ENCODE data around the gene SLFN14. TPM values are rescaled to one million over a fixed set of nuclear protein-coding genes. Genes with fewer than 3 reads are reported as not detected.
A peak's percentile ranks its signal among the peaks of the same experiment; 100 is the strongest.
"Not testable (repeated sequence)": the region's sequence is repeated elsewhere in the genome, so short reads cannot be mapped to it uniquely, and the experiment has no call there.

Gene SLFN14
- total RNA-seq, 1 donor from 2014 or later = 0.59 TPM

DNA sequence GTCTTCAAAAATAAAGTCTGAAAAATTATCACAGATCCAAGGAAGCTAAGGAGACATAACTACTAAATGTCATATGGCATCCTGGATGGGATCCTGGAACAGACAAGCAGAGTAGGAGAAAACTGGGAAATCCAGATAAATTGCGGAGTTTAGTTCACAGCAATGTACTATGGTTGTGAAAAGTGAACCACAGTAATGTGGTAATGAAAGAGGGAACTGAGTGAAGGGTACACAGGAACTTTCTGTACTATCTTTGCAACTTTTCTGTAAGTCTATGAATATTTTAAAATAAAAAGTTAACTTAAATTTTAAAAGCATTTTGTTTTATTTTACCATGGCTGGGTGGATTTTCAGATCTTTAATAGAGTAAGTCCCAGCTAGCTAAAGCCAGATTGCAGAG, 39.5 kb downstream of the SLFN14 start:
- Histone ChIP-seq H3K9me3 (no peaks in the 10 kb centered on the region), H3K27ac (peak overlapping the region; percentile 41), H3K27me3 (ENCODE audit: low read depth) (no peaks in the 10 kb centered on the region), H3K36me3 (no peaks in the 10 kb centered on the region), H3K4me1 (peaks cover 12% of the 10 kb centered on the region), H3K4me3 (peak overlapping the region; percentile 11)
- intact Hi-C loops (cut with DNase I) = no loop called here
- ATAC-seq (peak in 1 of 2 donors; percentile 68), DNase-seq (no peak)
- no peak for TF ChIP-seq CTCF (IDR thresholded peaks at IDR 0.05)

- H3K36me3 ChIP-seq = no peaks in the 10 kb centered on the region
- no peak overlapping the region for H3K4me3 ChIP-seq
- intact Hi-C loops (cut with DNase I) = no loop called here
- H3K9me3 ChIP-seq = no peaks in the 10 kb centered on the region
- peaks cover 12% of the 10 kb centered on the region for H3K4me1 ChIP-seq
- H3K27ac ChIP-seq = no peak overlapping the region
- DNase-seq (no peak), ATAC-seq (no peak)
- H3K27me3 ChIP-seq (ENCODE audit: low read depth) = peaks cover 8% of the 10 kb centered on the region
- TF ChIP-seq CTCF (IDR thresholded peaks at IDR 0.05) = no peak
Measured at GRCh38 chr17:35519906-35520442, 40.6 kb downstream of the SLFN14 start.

DNA sequence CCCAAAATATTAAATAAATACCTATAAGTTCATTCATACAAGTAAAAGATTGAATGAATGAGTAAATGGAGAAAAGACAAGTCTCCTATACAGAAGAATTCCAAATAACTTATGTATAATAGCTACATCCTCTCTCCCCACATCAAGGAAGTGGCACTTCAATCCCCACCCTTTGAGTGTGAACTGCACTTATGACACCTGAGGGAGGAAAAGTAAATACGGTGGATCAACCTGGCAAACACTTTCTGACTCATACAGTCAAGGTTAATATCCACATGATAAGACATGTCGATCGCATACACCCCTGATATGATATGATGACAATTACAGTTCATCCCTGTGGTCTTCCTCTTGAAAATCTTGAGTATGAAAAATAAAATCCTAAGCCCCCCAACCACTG, 41.2 kb downstream of the SLFN14 start:
- no peak for TF ChIP-seq CTCF (IDR thresholded peaks at IDR 0.05)
- H3K27ac ChIP-seq = no peak overlapping the region
- H3K27me3 ChIP-seq (ENCODE audit: low read depth) = peaks cover 9% of the 10 kb centered on the region
- ATAC-seq = no peak
- H3K4me3 ChIP-seq = no peak overlapping the region
- no peaks in the 10 kb centered on the region for H3K9me3 ChIP-seq
- intact Hi-C loops (cut with DNase I) = no loop called here
- peaks cover 12% of the 10 kb centered on the region for H3K4me1 ChIP-seq
- no peak for DNase-seq
- no peaks in the 10 kb centered on the region for H3K36me3 ChIP-seq

DNA sequence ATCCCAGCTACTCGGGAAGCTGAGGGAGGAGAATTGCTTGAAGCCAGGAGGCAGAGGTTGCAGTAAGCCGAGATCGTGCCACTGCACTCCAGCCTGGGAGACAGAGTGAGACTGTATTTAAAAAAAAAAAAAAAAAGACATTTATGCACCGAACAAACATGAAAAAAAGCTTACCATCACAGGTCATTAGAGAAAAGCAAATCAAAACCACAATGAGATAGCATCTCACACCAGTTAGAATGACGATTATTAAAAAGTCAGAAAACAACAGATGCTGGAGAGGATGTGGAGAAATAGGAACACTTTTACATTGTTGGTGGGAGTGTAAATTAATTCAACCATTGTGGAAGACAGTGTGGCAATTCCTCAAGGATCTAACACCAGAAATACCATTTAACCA, 42.2 kb downstream of the SLFN14 start:
- H3K4me3 ChIP-seq; DNase-seq; intact Hi-C loops (cut with DNase I); H3K27me3 ChIP-seq (ENCODE audit: low read depth); H3K27ac ChIP-seq; H3K9me3 ChIP-seq; ATAC-seq; H3K36me3 ChIP-seq: not testable (repeated sequence)
- peaks cover 12% of the 10 kb centered on the region for H3K4me1 ChIP-seq

- Histone ChIP-seq H3K36me3 (no peaks in the 10 kb centered on the region), H3K27ac (no peak overlapping the region), H3K4me1 (no peaks in the 10 kb centered on the region), H3K27me3 (ENCODE audit: low read depth) (peaks cover 9% of the 10 kb centered on the region), H3K9me3 (no peaks in the 10 kb centered on the region), H3K4me3 (no peak overlapping the region)
- ATAC-seq (no peak), DNase-seq (no peak)
- no peak for TF ChIP-seq CTCF (IDR thresholded peaks at IDR 0.05)
- intact Hi-C loops (cut with DNase I) = no loop called here
Measured at GRCh38 chr17:35515027-35515426, 45.6 kb downstream of the SLFN14 start.

GRCh38 chr17:35514564-35514963, 46.1 kb downstream of the SLFN14 start:
- Histone ChIP-seq H3K27ac (no peak overlapping the region), H3K36me3 (no peaks in the 10 kb centered on the region), H3K4me1 (no peaks in the 10 kb centered on the region), H3K27me3 (ENCODE audit: low read depth) (peaks cover 9% of the 10 kb centered on the region), H3K4me3 (no peak overlapping the region), H3K9me3 (no peaks in the 10 kb centered on the region)
- intact Hi-C loops (cut with DNase I) = no loop called here
- no peak for TF ChIP-seq CTCF (IDR thresholded peaks at IDR 0.05)
- ATAC-seq = no peak
- no peak for DNase-seq

Other genes with a start within 250 kb of the SLFN14 start
- 118 TPM for gene SLFN11, start 187.2 kb downstream of the SLFN14 start, total RNA-seq
- 16.7 TPM for gene SLFN12, start 128.3 kb downstream of the SLFN14 start, total RNA-seq
- gene SLFN13, start 112.1 kb downstream of the SLFN14 start, total RNA-seq = 27.1 TPM
- gene SLFN12L, start 23.1 kb downstream of the SLFN14 start, total RNA-seq = 4.0 TPM
- gene PEX12, start 17.8 kb upstream of the SLFN14 start, total RNA-seq = 7.0 TPM
- 145 TPM for gene AP2B1, start 26.5 kb upstream of the SLFN14 start, total RNA-seq
- gene RASL10B, start 170.8 kb upstream of the SLFN14 start, total RNA-seq = 1.9 TPM
- 3.1 TPM for gene GAS2L2, start 192.4 kb upstream of the SLFN14 start, total RNA-seq
- gene C17orf50, start 200.1 kb upstream of the SLFN14 start, total RNA-seq = not detected
- gene MMP28, start 234.8 kb upstream of the SLFN14 start, total RNA-seq = 40.9 TPM
- gene TAF15, start 248.7 kb upstream of the SLFN14 start, total RNA-seq = 143 TPM